Dendritic cell treated with granulocyte-macrophage colony-stimulating factor and Interleukin-4, amounts not matched to agents 40 ng/mL and 50 ng/mL, for 4 days (primary cell): ENCODE data around the gene NAT8L.

ENCODE experiments used
- H3K27ac Mint-ChIP-seq: one replicate; pipeline ENCODE4 v1.8.0; 2022; ENCODE audit warnings: mild to moderate bottlenecking, mixed read lengths
- H3K27me3 Mint-ChIP-seq: one replicate; pipeline ENCODE4 v1.8.0; 2022; ENCODE audit warnings: mild to moderate bottlenecking, mixed read lengths
- H3K36me3 Mint-ChIP-seq: one replicate; pipeline ENCODE4 v1.8.0; 2022; ENCODE audit warnings: low read depth, mixed read lengths
- H3K4me1 Mint-ChIP-seq: one replicate; pipeline ENCODE4 v1.8.0; 2022; ENCODE audit warnings: low read depth, mixed read lengths
- H3K4me3 Mint-ChIP-seq: one replicate; pipeline ENCODE4 v1.8.0; 2022; ENCODE audit warnings: mild to moderate bottlenecking, moderate library complexity, mixed read lengths
- H3K9me3 Mint-ChIP-seq: one replicate; pipeline ENCODE4 v1.8.0; 2022; ENCODE audit warnings: mixed read lengths
- intact Hi-C: fragments of 100-400 bp; cut with micrococcal nuclease; formaldehyde crosslinking; loops from one replicate; pipeline ENCODE4 v1.15.0; 2022

Gene NAT8L

GRCh38 chr4:2049381-2049780 lies 9.7 kb upstream of the NAT8L start:
- Mint-ChIP-seq H3K9me3 (no peaks in the 10 kb centered on the region), H3K4me3 (no peak overlapping the region), H3K4me1 (no peaks in the 10 kb centered on the region), H3K27me3 (peaks cover 85% of the 10 kb centered on the region), H3K27ac (no peak overlapping the region), H3K36me3 (peaks cover 3% of the 10 kb centered on the region)
- intact Hi-C loops: no loop called here

GRCh38 chr4:2049811-2050210 lies 9.3 kb upstream of the NAT8L start:
- no peaks in the 10 kb centered on the region for H3K4me1 Mint-ChIP-seq
- no peaks in the 10 kb centered on the region for H3K9me3 Mint-ChIP-seq
- H3K36me3 Mint-ChIP-seq: no peaks in the 10 kb centered on the region
- H3K27me3 Mint-ChIP-seq: peaks cover 85% of the 10 kb centered on the region
- intact Hi-C loops: no loop called here
- no peak overlapping the region for H3K27ac Mint-ChIP-seq
- no peak overlapping the region for H3K4me3 Mint-ChIP-seq

GRCh38 chr4:2051086-2051485 lies 8.0 kb upstream of the NAT8L start:
- H3K36me3 Mint-ChIP-seq: no peaks in the 10 kb centered on the region
- intact Hi-C loops: no loop called here
- no peaks in the 10 kb centered on the region for H3K9me3 Mint-ChIP-seq
- no peak overlapping the region for H3K27ac Mint-ChIP-seq
- H3K4me1 Mint-ChIP-seq: no peaks in the 10 kb centered on the region
- H3K27me3 Mint-ChIP-seq: peaks cover 86% of the 10 kb centered on the region
- no peak overlapping the region for H3K4me3 Mint-ChIP-seq

- intact Hi-C loops: no loop called here
- H3K9me3 Mint-ChIP-seq: no peaks in the 10 kb centered on the region
- peaks cover 79% of the 10 kb centered on the region for H3K27me3 Mint-ChIP-seq
- no peaks in the 10 kb centered on the region for H3K36me3 Mint-ChIP-seq
- H3K4me3 Mint-ChIP-seq: no peak overlapping the region
- H3K27ac Mint-ChIP-seq: no peak overlapping the region
- no peaks in the 10 kb centered on the region for H3K4me1 Mint-ChIP-seq
These were observed 4.9 kb upstream of the NAT8L start for GRCh38 chr4:2054217-2054616.

GRCh38 chr4:2057382-2058065 lies 1.6 kb upstream of the NAT8L start:
- H3K9me3 Mint-ChIP-seq: no peaks in the 10 kb centered on the region
- H3K36me3 Mint-ChIP-seq: no peaks in the 10 kb centered on the region
- H3K27ac Mint-ChIP-seq: no peak overlapping the region
- no peaks in the 10 kb centered on the region for H3K4me1 Mint-ChIP-seq
- intact Hi-C loops: no loop called here
- H3K4me3 Mint-ChIP-seq: no peak overlapping the region
- H3K27me3 Mint-ChIP-seq: peaks cover 71% of the 10 kb centered on the region

GRCh38 chr4:2058264-2059045 lies 672 bp upstream of the NAT8L start:
- H3K36me3 Mint-ChIP-seq: no peaks in the 10 kb centered on the region
- no peak overlapping the region for H3K27ac Mint-ChIP-seq
- peak overlapping the region; percentile 42 for H3K4me3 Mint-ChIP-seq
- peaks cover 65% of the 10 kb centered on the region for H3K27me3 Mint-ChIP-seq
- no peaks in the 10 kb centered on the region for H3K9me3 Mint-ChIP-seq
- H3K4me1 Mint-ChIP-seq: no peaks in the 10 kb centered on the region
- intact Hi-C loops: no loop called here

GRCh38 chr4:2059726-2060602 lies 837 bp downstream of the NAT8L start:
- Mint-ChIP-seq H3K9me3 (no peaks in the 10 kb centered on the region), H3K4me3 (peak overlapping the region; percentile 42), H3K36me3 (peaks cover 5% of the 10 kb centered on the region), H3K4me1 (no peaks in the 10 kb centered on the region), H3K27me3 (peaks cover 56% of the 10 kb centered on the region), H3K27ac (no peak overlapping the region)
- intact Hi-C loops: no loop called here

- H3K27ac Mint-ChIP-seq: no peak overlapping the region
- H3K4me3 Mint-ChIP-seq: no peak overlapping the region
- no peaks in the 10 kb centered on the region for H3K4me1 Mint-ChIP-seq
- H3K9me3 Mint-ChIP-seq: no peaks in the 10 kb centered on the region
- peaks cover 49% of the 10 kb centered on the region for H3K27me3 Mint-ChIP-seq
- peaks cover 5% of the 10 kb centered on the region for H3K36me3 Mint-ChIP-seq
- intact Hi-C loops: no loop called here
These were observed 1.6 kb downstream of the NAT8L start for GRCh38 chr4:2060611-2061185.

GRCh38 chr4:2061186-2062131 lies 2.3 kb downstream of the NAT8L start:
- Mint-ChIP-seq H3K27me3 (peaks cover 43% of the 10 kb centered on the region), H3K9me3 (no peaks in the 10 kb centered on the region), H3K36me3 (peaks cover 5% of the 10 kb centered on the region), H3K4me1 (no peaks in the 10 kb centered on the region), H3K27ac (no peak overlapping the region), H3K4me3 (no peak overlapping the region)
- intact Hi-C loops: no loop called here

- Mint-ChIP-seq H3K9me3 (no peaks in the 10 kb centered on the region), H3K27ac (no peak overlapping the region), H3K27me3 (peaks cover 34% of the 10 kb centered on the region), H3K4me1 (no peaks in the 10 kb centered on the region), H3K4me3 (no peak overlapping the region), H3K36me3 (peaks cover 5% of the 10 kb centered on the region)
- intact Hi-C loops: no loop called here
These were observed 3.2 kb downstream of the NAT8L start for GRCh38 chr4:2062168-2062807.

GRCh38 chr4:2062808-2063524 lies 3.8 kb downstream of the NAT8L start:
- Mint-ChIP-seq H3K4me3 (no peak overlapping the region), H3K27me3 (peaks cover 28% of the 10 kb centered on the region), H3K27ac (no peak overlapping the region), H3K9me3 (no peaks in the 10 kb centered on the region), H3K4me1 (no peaks in the 10 kb centered on the region), H3K36me3 (peaks cover 5% of the 10 kb centered on the region)
- intact Hi-C loops: no loop called here

- Mint-ChIP-seq H3K27ac (no peak overlapping the region), H3K4me3 (no peak overlapping the region), H3K4me1 (no peaks in the 10 kb centered on the region), H3K36me3 (peaks cover 5% of the 10 kb centered on the region), H3K27me3 (peaks cover 24% of the 10 kb centered on the region), H3K9me3 (no peaks in the 10 kb centered on the region)
- intact Hi-C loops: no loop called here
These were observed 4.6 kb downstream of the NAT8L start for GRCh38 chr4:2063557-2064275.
